Endometrium (tissue), 2 donors: ENCODE data around the gene MTERF4.
"Not testable (repeated sequence)": the region's sequence is repeated elsewhere in the genome, so short reads cannot be mapped to it uniquely, and the experiment has no call there.

ENCODE experiments used
- FAIRE-seq: peaks from 2 replicates; lab custom pipeline; 2012; peaks lifted over from hg19 to GRCh38; lab: Jason Lieb, UNC
- donor health status: control.
- donor health status: control.

MTERF4 gene

DNA sequence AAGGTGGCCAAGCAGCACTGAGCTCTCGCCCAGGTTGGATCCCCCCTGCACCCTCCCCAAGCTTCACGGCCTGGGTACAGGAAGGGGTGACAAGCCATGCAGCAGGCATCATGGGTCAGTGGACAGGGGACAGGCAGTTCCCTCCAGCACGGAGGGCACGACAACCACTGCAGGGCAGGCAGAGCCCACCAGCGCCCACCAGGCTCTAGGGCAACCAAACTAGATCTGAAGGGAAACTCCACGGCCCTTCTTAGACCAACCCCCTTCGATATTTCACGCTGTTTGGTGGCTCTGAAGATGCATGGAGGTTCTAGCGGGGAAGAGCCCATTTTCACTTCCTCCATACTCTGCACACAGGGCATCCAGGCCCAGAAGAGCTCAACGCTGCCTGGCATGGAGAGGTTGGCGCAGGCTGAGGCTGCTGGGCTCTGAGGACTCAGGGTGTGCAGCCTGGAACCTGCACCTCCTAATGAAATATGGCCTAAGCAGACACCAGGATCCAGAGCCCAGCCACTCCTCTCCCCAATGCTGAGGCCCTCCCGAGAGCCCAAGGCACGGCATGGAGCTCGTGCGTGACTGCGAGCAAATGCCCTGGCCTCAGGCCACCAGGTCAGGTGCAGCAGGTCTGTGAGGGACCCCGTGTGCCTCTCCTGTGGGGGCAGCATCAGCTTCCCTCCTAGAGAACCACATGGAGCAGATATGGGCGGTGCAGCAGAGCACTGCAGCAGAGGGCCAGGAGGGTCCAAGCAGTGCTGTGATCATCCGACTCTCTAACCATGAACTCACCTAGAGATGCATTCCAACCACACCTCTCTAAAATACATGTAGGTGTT lies 8.7 kb upstream of the MTERF4 start:
- no peak for FAIRE-seq

DNA sequence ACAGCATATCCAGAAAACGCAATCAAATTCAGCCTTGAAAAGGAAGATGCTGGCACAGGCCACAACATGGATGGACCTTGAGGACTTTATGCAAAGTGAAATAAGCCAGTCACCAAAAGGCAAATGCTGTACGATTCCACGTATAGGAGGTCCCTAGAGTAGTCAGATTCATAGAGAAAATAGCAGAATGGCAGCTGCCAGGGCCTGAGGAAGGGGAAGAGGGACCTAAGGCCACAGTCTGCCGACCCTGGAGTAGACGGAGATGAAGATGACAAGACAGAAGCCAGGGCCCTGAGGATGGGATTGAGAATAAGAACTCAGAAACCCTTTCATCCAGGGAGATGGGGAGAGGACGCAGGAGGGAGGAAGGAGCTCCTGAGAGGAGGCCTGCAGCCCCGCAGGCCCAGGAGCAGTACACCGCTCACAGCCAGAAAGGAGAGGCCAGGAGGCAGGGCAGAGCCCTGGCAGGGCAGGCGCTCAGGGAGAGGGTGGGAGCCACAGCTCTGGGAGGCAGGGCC lies 8.1 kb upstream of the MTERF4 start:
- no peak for FAIRE-seq

GRCh38 chr2:241109210-241110088 lies 7.4 kb upstream of the MTERF4 start:
- no peak for FAIRE-seq

GRCh38 chr2:241108271-241109209 lies 6.5 kb upstream of the MTERF4 start:
- FAIRE-seq = no peak

GRCh38 chr2:241107031-241107783 lies 5.1 kb upstream of the MTERF4 start:
- no peak for FAIRE-seq

DNA sequence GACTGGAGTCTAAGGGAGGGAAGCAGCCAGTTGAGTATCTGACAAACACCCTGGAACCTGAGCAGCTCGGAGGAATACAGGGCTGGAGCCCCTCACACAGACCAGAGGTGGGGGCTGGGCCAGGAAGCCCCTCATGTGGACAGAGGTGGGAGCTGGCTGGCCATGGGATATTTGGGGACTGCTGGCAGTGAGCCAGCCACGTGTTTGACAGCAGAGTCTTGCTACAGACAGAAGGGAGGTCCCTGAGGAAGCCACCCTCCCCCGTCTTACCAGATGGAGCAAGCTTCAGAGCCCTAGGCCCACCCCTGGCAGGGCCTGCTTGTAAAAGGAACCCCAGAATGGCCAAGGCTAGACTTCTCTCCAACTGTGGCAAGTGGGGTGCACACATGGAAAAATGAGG lies 3.6 kb upstream of the MTERF4 start:
- no peak for FAIRE-seq

DNA sequence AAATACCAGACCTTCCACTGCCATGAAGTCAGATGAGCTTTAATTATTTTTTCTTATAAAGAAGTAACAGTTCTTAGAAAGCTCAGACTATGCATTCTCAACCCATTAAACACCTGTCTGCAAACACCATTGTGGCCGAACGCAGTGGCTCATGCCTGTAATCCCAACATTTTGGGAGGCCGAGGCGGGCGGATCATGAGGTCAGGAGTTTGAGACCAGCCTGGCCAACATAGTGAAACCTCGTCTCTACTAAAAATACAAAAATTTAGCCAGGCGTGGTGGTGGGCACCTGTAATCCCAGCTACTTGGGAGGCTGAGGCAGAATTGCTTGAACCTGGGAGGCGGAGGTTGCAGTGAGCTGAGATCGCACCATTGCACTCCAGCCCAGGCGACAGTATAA lies 2.5 kb upstream of the MTERF4 start:
- not testable (repeated sequence) for FAIRE-seq

DNA sequence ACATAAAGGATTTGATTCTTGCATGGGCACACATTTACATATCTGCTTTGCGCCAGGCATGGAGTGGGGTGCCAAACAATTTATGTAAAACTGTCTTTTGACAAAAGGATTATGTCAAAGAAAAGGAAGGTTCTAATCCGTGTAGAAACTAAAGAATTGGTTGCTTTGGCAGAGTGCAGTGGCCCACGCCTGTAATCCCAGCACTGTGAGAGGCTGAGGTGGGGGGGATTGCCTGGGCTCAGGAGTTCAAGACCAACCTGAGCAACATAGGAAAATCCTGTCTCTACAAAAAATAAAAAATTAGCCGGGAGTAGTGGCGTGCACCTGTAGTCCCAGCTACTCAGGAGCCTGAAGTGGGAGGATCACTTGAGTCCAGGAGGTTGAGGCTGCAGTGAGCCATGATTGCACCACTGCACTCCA lies 1.1 kb upstream of the MTERF4 start:
- no peak for FAIRE-seq

DNA sequence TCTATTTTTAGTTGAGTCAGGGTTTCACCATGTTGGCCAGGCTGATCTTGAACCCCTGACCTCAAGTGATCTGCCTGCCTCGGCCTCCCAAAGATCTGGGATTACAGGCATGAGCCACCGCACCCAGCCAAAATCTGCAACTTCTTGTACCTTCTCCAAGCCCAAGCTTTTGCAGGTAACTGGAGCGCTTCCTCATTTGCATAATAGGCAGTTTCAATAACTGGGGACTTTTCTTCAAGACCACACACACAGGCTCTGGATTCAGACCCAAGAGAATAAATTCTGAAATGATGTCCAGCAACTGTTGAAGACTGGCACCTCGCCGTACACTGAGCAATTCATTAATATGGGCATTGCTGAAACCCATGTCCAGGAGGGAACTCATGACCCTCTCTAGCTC lies 2.8 kb downstream of the MTERF4 start:
- FAIRE-seq = no peak

DNA sequence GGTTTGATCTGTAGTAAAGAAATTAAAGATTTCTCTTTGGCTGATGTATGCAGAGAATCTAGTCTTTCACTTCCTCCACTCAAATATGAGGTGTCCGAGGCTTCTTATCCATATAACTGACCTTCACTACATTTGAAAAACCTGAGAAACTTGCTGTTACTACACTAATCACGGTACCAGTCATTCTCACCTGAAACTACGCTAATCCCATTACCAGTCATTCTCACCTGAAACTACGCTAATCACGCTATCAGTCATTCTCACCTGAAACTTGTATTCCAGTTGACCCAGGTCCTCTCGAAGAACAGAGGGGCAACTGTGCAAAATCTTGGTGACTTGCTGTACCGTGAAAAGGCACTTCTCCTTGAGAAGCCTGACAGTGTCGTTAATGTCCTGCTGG lies 5.1 kb downstream of the MTERF4 start:
- FAIRE-seq = no peak

DNA sequence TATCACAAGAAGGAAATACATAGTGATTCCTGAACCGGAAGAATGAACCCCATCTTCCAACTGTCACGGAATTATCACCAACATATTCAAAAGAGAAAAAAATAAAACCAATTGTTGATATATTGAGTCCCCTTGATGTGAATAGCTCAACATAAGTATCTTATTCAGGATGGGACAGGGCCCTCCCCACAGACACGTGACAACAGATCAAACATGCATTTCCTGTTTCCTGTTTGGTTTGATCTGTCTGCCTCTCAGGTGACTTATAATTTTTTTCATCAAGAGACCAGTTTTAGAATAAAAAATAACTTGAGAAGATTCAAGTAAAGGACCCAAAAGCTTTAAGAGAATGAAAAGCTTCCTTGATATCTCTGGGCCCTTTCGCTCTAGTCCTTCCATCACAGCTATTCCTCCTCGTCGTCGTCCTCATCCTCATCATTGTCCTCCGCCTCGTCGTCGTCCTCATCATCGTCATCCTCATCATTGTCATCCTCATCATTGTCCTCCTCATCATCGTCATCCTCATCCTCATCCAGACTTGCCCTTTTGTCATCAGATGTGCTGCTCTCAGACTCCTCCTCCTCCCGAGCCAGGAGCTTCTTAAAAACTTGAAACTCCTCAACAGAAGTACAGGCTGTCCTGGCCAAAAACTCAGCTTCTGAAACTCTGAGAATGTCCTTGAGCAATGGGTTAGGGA lies 6.3 kb downstream of the MTERF4 start:
- no peak for FAIRE-seq

DNA sequence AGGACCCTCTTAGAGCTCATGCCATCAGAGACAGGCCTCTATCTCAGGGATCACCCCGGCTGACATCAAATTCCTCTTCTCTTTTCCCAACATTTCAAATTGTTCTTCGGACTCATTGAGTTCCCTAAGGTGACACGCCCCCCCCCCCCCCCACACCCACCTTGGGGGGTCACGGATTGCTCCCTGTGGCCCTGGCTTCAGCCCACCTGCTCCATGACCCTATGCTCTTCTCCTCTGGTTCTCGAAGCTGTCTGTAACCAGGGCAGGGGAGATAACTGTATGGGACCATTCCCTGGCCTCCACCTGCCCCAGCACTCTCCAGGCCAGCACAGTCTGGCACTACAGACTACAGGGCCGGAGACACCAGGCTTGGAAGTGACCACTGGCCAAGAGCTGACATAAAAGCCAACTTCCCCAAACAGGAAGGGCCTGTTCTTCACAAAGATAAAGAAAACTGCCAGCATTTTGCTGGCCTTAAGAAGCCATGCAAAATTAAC lies 7.1 kb downstream of the MTERF4 start:
- FAIRE-seq = no peak

DNA sequence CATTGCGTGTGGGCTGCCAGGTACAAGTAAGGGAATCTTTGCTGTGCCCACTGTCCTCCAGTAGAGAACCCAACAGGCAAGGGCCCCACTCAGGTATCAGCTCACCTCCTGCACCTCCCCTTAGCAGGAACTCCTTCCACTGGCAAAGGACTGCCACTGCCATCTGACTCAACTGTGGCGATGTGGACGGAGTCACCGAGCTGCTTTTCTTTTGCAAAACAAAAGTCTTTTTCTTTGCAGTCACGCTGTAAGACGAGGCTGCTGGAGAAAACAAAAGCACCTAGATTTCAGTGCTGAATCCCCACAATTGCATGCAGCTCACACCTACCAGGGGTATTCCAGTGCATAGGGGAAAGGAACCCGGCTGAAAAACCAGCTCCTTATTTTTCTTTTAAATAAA lies 7.9 kb downstream of the MTERF4 start:
- FAIRE-seq = no peak

GRCh38 chr2:241093133-241093781 lies 8.8 kb downstream of the MTERF4 start:
- not testable (repeated sequence) for FAIRE-seq

DNA sequence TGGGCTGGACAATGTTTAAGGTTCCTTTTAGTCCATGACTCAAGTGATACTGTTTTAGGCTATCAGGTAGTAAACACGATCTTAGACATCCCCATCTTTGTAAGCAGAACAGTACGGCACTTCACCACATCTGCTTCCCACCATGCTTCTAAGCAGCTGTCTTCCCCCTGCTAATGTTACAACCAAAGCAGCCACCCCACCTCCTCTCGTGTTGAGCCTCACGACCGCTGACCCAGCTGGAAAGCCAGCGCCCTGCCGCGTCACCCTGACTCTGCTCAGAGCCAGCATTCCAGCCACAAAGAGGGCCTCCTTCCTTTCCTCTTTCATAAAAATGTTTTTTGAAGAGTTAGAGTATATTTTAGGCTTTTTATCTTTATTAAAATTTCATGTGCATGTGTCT lies 9.4 kb downstream of the MTERF4 start:
- FAIRE-seq = no peak

- no peak for FAIRE-seq
Measured at GRCh38 chr2:241091734-241092445, 10.2 kb downstream of the MTERF4 start.

DNA sequence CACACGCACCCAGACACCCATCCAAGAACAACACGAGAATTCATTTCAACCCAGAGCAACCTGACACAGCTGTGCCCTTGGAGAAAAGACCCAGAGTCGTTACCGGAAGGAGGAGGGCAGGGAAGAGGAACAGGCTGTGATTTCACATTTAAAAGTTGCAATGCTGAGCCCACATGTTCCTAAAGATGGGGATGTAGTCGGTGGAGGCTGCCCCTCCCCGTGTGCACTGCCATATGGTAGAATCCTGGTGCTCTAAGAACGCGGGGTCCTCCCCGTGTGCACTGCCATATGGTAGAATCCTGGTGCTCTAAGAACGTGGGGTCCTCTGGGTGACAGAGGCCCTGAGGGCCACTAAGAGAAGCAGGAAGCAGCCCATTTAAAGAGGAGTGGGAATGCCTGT lies 10.9 kb downstream of the MTERF4 start:
- FAIRE-seq = no peak

DNA sequence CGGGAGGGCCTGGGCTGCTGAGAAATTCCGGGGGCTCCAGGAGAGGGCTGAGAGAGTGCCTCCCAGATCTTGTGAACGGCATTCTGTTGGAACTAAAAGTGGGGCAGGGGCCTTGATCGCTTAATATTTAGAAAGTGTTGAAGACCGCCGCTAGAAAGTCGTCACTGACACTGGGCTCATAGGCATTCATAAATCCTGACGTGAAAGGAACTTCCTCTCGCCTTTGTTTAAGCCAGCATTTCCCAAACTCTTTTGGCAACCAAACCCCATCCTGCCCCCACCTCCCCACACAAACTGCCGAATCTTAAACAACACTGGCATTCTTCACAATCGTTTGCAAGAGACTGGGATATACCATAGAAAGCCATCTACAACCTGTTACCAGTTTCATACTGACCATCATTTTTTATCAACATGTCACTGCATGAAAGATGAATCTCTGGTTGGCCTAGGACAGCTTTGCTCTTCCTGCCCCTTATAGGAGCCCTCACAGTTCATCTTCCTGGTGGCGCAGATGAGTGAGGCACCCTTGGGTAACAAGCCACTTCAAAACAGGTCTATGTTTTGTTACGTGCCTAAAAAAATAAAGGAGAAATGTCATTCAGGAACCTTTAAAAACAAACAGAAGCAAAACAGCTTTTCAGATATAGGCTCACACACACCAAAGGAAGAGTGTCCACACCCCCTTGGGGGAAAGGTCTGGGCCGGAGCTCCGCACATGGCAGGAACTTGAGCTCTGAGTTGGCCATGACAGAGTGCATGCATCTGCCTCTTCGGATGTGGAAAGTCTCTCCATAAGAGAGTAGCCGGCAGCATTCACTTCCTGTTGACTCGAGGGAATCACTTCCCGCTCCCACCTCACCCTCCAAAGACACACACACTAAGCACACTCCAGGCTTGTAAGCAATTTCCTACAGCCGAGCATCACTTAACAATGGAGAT lies 13.0 kb downstream of the MTERF4 start:
- FAIRE-seq = no peak
